Posterior cingulate gyrus (tissue), 11 donors: ENCODE data around the gene TSPAN17.

Experiments used
- DNase-seq, 10 donors: peaks; one replicate each; pipeline versions ENCODE4 v3.0.0 to v3.0.0-alpha.2; 2020 to 2021; ENCODE audit warnings: mixed read lengths in 3 of 10
- intact Hi-C: fragments of 100-400 bp; cut with DNase I; formaldehyde crosslinking; loops from one replicate; pipeline ENCODE4 v1.15.1; 2023

The TSPAN17 gene

GRCh38 chr5:176620333-176620981, 26.8 kb upstream of the TSPAN17 start:
- DNase-seq = peak in 1 of 10 donors; percentile 83

GRCh38 chr5:176621661-176622079, 25.6 kb upstream of the TSPAN17 start:
- intact Hi-C loops = no loop called here
- peak in 8 of 10 donors; percentile 55 to 95 (median 73) for DNase-seq

More at GRCh38 chr5:176620333-176620981, 26.8 kb upstream of the TSPAN17 start:
- intact Hi-C loops = no loop called here

DNA sequence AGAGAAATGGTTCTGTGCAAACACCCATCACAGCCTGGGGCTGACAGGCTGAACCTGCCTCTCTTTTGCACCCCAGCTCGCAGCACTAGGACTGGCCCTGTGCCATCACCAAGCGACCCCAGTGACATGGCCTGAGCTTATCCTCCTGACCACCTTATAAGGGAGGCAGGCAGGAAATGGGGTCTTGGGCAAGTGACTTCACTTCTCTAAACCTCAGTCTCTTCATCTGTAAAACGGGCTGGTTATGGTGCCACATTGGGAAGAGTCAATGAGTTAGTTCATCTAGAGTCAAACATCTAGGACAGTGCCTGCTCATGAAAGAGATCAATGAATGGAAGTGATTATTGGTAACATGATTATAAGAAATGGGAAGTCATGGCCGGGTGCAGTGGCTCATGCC, 23.1 kb upstream of the TSPAN17 start:
- intact Hi-C loops = no loop called here
- DNase-seq = peak in 1 of 10 donors; percentile 46

DNA sequence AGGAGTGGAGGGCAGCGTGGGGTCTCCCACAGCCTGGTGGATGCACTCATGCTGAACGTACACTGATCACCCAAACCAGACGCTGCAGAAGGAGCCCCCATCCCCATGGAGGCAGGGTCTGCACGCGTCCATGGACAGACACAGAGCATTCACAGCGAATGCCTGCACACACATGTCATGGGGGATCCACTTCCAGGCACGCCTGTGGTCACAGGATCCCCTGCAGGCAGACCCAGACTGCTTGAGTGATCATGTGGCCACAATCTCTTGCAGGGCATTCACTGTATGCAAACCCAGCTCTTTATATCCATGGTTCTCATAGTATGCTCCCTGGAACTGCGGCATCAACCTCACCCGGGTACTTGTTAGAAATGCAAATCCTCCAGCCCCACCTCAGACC, 22.3 kb upstream of the TSPAN17 start:
- intact Hi-C loops = no loop called here
- peak in 1 of 10 donors; percentile 76 for DNase-seq

GRCh38 chr5:176625512-176625911, 21.8 kb upstream of the TSPAN17 start:
- DNase-seq = peak in 1 of 10 donors; percentile 50
- intact Hi-C loops = no loop called here

GRCh38 chr5:176625966-176626875, 21.1 kb upstream of the TSPAN17 start:
- intact Hi-C loops = no loop called here
- DNase-seq = peak in 1 of 10 donors; percentile 77

GRCh38 chr5:176626876-176627236, 20.4 kb upstream of the TSPAN17 start:
- intact Hi-C loops = no loop called here
- peak in 1 of 10 donors; percentile 73 for DNase-seq

GRCh38 chr5:176627582-176627981, 19.7 kb upstream of the TSPAN17 start:
- intact Hi-C loops = no loop called here
- peak in 1 of 10 donors; percentile 88 for DNase-seq

GRCh38 chr5:176628406-176629228, 18.7 kb upstream of the TSPAN17 start:
- peak in 1 of 10 donors; percentile 90 for DNase-seq
- intact Hi-C loops = no loop called here

DNA sequence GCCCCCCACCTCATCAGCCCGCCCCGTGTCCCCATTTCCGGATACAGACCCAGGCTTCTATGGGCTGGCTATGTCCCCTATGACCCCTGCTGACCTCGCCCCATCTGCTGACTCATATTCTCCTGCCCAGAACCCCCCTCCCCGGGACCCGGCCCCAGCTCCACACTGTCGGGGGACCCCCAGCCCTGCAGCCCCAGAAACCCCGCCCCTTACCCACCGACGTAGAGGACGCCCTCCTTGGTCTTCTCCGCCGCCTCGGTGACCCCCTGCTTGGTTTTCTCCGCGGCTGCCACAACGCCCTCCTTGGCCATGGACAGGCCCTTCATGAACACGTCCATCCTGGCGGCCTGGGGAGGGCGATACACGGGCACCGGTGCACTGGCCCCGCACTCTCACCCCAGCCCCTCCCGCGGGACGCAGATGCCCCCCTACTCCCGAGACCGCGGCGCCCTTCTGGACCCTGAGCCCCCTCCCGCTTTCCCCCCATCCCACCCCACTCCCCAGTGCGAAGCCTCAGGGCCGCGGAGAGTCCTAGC, 17.9 kb upstream of the TSPAN17 start:
- no peak for DNase-seq
- intact Hi-C loops = no loop called here

GRCh38 chr5:176629853-176630680, 17.2 kb upstream of the TSPAN17 start, which contains the start of the genes EIF4E1B and SNCB:
Gene EIF4E1B (plus strand): TSS chr5:176630675. CDS start chr5:176642788, 12,113 bp downstream.
Gene SNCB (minus strand): TSS chr5:176630534. CDS start chr5:176629654, 880 bp downstream.
- peak in 8 of 10 donors; percentile 46 to 97 (median 74) for DNase-seq
- intact Hi-C loops = no loop called here

DNA sequence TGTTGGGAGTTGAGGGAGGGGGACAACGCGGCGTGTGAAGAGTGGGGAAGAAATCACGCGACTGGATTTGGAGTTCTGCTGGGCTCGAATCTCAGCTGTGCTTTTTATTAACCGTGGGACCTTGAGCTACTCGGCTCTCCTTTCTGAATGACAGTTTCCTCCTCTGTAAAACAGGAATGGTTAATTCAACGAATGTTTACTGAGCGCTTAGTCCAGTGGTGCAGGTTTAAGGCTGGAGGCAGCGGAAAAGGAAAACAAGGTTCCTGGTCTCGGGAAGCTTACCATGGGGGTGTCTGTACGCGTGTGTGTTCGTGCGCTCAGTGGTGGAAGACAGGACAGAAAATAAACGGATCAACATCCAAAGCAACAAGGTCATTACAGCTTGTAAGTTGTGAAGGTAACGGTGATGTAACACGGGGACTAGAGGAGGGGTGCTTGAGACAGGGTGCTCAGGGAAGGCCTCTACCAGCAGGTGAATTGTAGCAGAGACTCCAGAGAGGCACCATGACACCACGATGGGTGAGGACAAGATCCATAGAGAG, 16.5 kb upstream of the TSPAN17 start:
- intact Hi-C loops = no loop called here
- no peak for DNase-seq

DNA sequence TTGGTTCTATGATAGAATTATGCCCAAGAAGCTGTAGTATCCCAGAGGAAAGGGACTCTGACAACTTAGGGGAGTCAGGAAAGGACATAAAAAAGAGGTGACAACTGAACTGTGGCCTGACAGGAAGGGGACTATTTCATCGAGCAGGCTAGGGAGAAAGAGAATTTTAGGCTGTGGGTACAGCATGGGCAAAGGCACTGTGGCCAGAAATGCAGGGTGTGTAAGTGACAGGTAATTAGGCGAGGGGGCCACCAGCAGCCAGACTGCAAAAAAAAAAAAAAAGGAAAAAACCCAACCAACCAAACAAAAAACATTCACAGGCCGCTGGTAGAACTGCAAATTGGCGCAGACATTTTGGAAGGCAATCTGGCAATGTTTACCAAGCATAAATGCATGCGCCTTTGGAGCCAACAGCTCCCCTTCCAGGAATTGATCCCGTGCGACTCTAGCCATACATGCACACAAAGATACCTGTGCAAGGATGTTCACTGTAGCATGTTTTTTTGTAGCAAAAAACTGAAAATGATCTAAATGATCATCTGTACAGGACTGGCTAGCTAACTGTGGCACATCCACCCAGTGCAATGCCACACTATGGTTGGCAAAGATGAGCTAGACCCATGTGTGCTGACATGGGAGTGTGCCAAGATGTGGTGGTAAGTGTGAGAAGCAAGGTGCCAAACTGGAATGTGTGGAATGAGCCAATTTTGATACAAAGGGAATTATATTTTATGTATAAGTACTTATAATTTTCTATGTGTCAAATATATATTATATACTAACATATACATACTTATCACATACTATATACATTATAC, 15.7 kb upstream of the TSPAN17 start:
- DNase-seq = no peak
- intact Hi-C loops = no loop called here

DNA sequence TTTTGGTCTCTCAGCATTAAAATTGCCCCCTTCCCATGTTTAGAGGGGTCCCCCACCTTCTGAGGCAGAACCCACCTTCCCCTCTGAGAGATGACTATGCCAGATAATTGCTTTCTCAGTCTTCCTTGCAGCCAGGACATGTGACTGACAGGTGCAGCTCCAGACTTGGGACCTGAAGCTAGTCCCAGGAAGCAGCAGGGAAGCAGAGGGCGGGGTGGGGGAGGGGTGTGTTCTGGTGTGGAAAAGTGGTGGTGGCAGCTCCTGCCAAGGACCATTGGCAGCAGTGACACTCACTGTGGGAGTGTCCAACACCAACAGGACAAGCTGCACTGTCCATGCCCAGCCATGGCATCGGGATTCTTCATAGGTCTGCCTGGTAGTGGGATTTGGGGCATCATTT, 14.5 kb upstream of the TSPAN17 start:
- intact Hi-C loops = no loop called here
- DNase-seq = no peak

- intact Hi-C loops = no loop called here
- no peak for DNase-seq
These were observed 13.7 kb upstream of the TSPAN17 start for GRCh38 chr5:176633598-176633997.

DNA sequence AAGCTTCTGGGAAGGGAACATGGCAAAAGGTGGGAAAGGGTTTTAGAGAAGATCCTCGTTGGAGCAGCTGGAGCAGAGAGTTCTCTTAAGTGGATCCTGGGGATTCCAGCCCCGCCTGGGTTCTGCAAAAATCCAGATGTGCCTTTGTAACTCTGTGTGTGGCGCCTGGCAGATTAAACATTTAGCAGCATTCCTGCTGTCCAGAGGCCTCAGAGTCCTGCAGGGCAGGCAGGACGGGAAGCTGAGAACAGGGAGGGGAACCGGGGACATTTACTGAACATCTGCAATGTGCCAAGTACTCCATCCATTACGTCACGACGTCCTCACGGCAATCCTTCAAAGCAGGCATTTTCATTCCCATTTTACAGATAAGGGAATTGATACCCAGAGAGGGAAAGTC, 10.9 kb upstream of the TSPAN17 start:
- intact Hi-C loops = no loop called here
- no peak for DNase-seq

GRCh38 chr5:176637556-176637955, 9.7 kb upstream of the TSPAN17 start:
- intact Hi-C loops = no loop called here
- DNase-seq = no peak

GRCh38 chr5:176638437-176638836, 8.8 kb upstream of the TSPAN17 start:
- no peak for DNase-seq
- intact Hi-C loops = no loop called here
